ENCODE results near the gene DCX.
"Not testable (repeated sequence)": the region's sequence is repeated elsewhere in the genome, so short reads cannot be mapped to it uniquely, and the experiment has no call there.

Gene DCX

GRCh38 chrX:111365770-111366325, 46.1 kb downstream of the DCX start:
- no peak for DNase-seq

GRCh38 chrX:111363741-111364140, 48.3 kb downstream of the DCX start:
- no peak for DNase-seq

GRCh38 chrX:111361751-111362150, 50.2 kb downstream of the DCX start:
- no peak for DNase-seq

- no peak for DNase-seq
Measured at GRCh38 chrX:111360839-111361238, 51.2 kb downstream of the DCX start.

GRCh38 chrX:111355523-111356115, 56.4 kb downstream of the DCX start:
- no peak for DNase-seq

GRCh38 chrX:111354496-111354895, 57.5 kb downstream of the DCX start:
- DNase-seq, result no peak

GRCh38 chrX:111353793-111354192, 58.2 kb downstream of the DCX start:
- no peak for DNase-seq

GRCh38 chrX:111352424-111352823, 59.6 kb downstream of the DCX start:
- peak; percentile 71 for DNase-seq

GRCh38 chrX:111349934-111350333, 62.1 kb downstream of the DCX start:
- DNase-seq, result no peak

- DNase-seq, result no peak
Measured at GRCh38 chrX:111349101-111349500, 62.9 kb downstream of the DCX start.

GRCh38 chrX:111348429-111348828, 63.6 kb downstream of the DCX start:
- no peak for DNase-seq

GRCh38 chrX:111346150-111346549, 65.8 kb downstream of the DCX start:
- DNase-seq, result not testable (repeated sequence)

GRCh38 chrX:111340054-111340453, 71.9 kb downstream of the DCX start:
- no peak for DNase-seq

- DNase-seq, result no peak
Measured at GRCh38 chrX:111339212-111339611, 72.8 kb downstream of the DCX start.

- no peak for DNase-seq
Measured at GRCh38 chrX:111338095-111338698, 73.8 kb downstream of the DCX start.

- no peak for DNase-seq
Measured at GRCh38 chrX:111337067-111337637, 74.8 kb downstream of the DCX start.

- DNase-seq, result no peak
Measured at GRCh38 chrX:111336141-111336540, 75.9 kb downstream of the DCX start.

GRCh38 chrX:111329370-111329769, 82.6 kb downstream of the DCX start:
- no peak for DNase-seq

GRCh38 chrX:111328858-111329257, 83.1 kb downstream of the DCX start:
- no peak for DNase-seq

- no peak for DNase-seq
Measured at GRCh38 chrX:111322231-111322855, 89.6 kb downstream of the DCX start.

GRCh38 chrX:111319451-111319850, 92.5 kb downstream of the DCX start:
- DNase-seq, result no peak

GRCh38 chrX:111318901-111319300, 93.1 kb downstream of the DCX start:
- DNase-seq, result no peak

GRCh38 chrX:111309083-111309482, 102.9 kb downstream of the DCX start:
- no peak for DNase-seq

- no peak for DNase-seq
Measured at GRCh38 chrX:111308039-111308438, 104.0 kb downstream of the DCX start.

All from NCI-H774 (cell line).